A549 (cell line): ENCODE data around the gene SURF1. TPM values are rescaled to one million over a fixed set of nuclear protein-coding genes. Genes with fewer than 3 reads are reported as not detected.

Experiments used
- ATAC-seq, 2 experiments: fragments of 200-7000 bp in 1 of 2; fragments of >200 bp in 1 of 2; cut with Nextera tagmentation in 1 of 2; cut with Tn5 transposase in 1 of 2; 3 replicates each; pipeline versions ENCODE4 v1.8.0 to v1.9.1; 2018 to 2020; ENCODE audit warnings: mild to moderate bottlenecking in 1 of 2, moderate library complexity in 1 of 2
- CTCF ChIA-PET: fragments of 300-600 bp; sonication (Branson Sonifier 250); formaldehyde crosslinking; extraction: SDS; loops from one replicate; lab custom pipeline; 2021; ENCODE audit warnings: antibody characterized with exemption, inconsistent platforms; lab: Yijun Ruan, JAX
- POLR2A ChIA-PET: fragments of 350-600 bp; formaldehyde crosslinking; extraction: SDS; loops from one replicate; lab custom pipeline; 2021; ENCODE audit warnings: antibody characterized with exemption, inconsistent platforms; lab: Yijun Ruan, JAX
- DNase-seq, 2 experiments: peaks; one replicate each; pipeline versions ENCODE4 v3.0.0 to v3.0.0-alpha.2; 2011 to 2016; ENCODE audit warnings: low read depth in 1 of 2, low spot score in 1 of 2
- FAIRE-seq: peaks from 2 replicates; lab custom pipeline; 2011; peaks lifted over from hg19 to GRCh38; lab: Jason Lieb, UNC
- H3K27ac ChIP-seq, 2 experiments: fragments of >200 bp; sonication (Bioruptor Twin); formaldehyde crosslinking; 3 replicates each; pipeline ENCODE4 v1.5.1; 2016 to 2017
- H3K4me1 ChIP-seq: fragments of >200 bp; sonication (Bioruptor Twin); formaldehyde crosslinking; 3 replicates; pipeline ENCODE4 v1.6.1; 2016
- H3K4me2 ChIP-seq: fragments of >200 bp; sonication (Bioruptor Twin); formaldehyde crosslinking; 3 replicates; pipeline ENCODE4 v1.6.1; 2016
- H3K4me3 ChIP-seq: fragments of >200 bp; sonication (Bioruptor Twin); formaldehyde crosslinking; 3 replicates; pipeline ENCODE4 v1.5.1; 2016
- H3K9me3 ChIP-seq: fragments of >200 bp; sonication (Bioruptor Twin); formaldehyde crosslinking; 3 replicates; pipeline ENCODE4 v1.6.1; 2016
- BHLHE40 ChIP-seq: IDR thresholded peaks from 2 replicates; pipeline ENCODE4 v1.6.1; 2012; ENCODE audit warnings: low read depth, low read length, inconsistent platforms
- CBX2 ChIP-seq: fragments of 200-600 bp; sonication (generic); IDR thresholded peaks from 2 replicates; pipeline ENCODE4 v1.6.1; 2016; ENCODE audit warnings: low read depth, mild to moderate bottlenecking, borderline replicate concordance
- CEBPB ChIP-seq, 2 experiments: fragments of >200 bp in 1 of 2; sonication (Bioruptor Twin) in 1 of 2; formaldehyde crosslinking in 1 of 2; IDR thresholded peaks; 2 replicates each; pipeline ENCODE4 v1.6.1; 2012 to 2016
- CHD2 ChIP-seq: fragments of 150-350 bp; IDR thresholded peaks from 2 replicates; pipeline ENCODE4 v1.6.1; 2014; ENCODE audit warnings: low read length; ENCODE audit not compliant: partially characterized antibody
- CHD4 ChIP-seq: fragments of 200-600 bp; sonication (generic); IDR thresholded peaks from 2 replicates; pipeline ENCODE4 v1.6.1; 2016; ENCODE audit warnings: antibody characterized with exemption, mild to moderate bottlenecking, borderline replicate concordance
- EP300 ChIP-seq, 2 experiments: fragments of >200 bp; sonication (Bioruptor Twin); formaldehyde crosslinking; IDR thresholded peaks; 2 replicates in 1 of 2; 3 replicates in 1 of 2; pipeline ENCODE4 v1.6.1; 2016 to 2017
- ESRRA ChIP-seq: fragments of 150-350 bp; IDR thresholded peaks from 2 replicates; pipeline ENCODE4 v1.6.1; 2014; ENCODE audit warnings: mild to moderate bottlenecking, low read length, borderline replicate concordance
- FOSB ChIP-seq: fragments of 250-450 bp; sonication (Bioruptor Pico); IDR thresholded peaks from 2 replicates; pipeline ENCODE4 v1.5.0; 2020; ENCODE audit warnings: mild to moderate bottlenecking, moderate library complexity
- GATA3 ChIP-seq: IDR thresholded peaks from 2 replicates; pipeline ENCODE4 v1.6.1; 2012; ENCODE audit warnings: borderline replicate concordance
- HDAC2 ChIP-seq: fragments of 200-600 bp; sonication (generic); IDR thresholded peaks from 2 replicates; pipeline ENCODE4 v1.6.1; 2016
- HES2 ChIP-seq: fragments of >200 bp; sonication (Bioruptor Twin); formaldehyde crosslinking; IDR thresholded peaks from 2 replicates; pipeline ENCODE4 v1.6.1; 2016
- HOXA7 ChIP-seq: fragments of 250-450 bp; sonication (Bioruptor Pico); IDR thresholded peaks from 2 replicates; pipeline ENCODE4 v1.5.0; 2020; ENCODE audit warnings: mild to moderate bottlenecking, moderate library complexity
- HOXB13 ChIP-seq: fragments of 250-450 bp; sonication (Bioruptor Pico); IDR thresholded peaks from 2 replicates; pipeline ENCODE4 v1.5.0; 2020; ENCODE audit warnings: low read depth, mild to moderate bottlenecking, moderate library complexity
- HOXB5 ChIP-seq: fragments of 250-450 bp; sonication (Bioruptor Pico); IDR thresholded peaks from 2 replicates; pipeline ENCODE4 v1.5.0; 2020; ENCODE audit warnings: mild to moderate bottlenecking, moderate library complexity
- JUN ChIP-seq, 2 experiments: fragments of >200 bp; sonication (Bioruptor Twin); formaldehyde crosslinking; IDR thresholded peaks; 2 replicates in 1 of 2; 3 replicates in 1 of 2; pipeline ENCODE4 v1.6.1; 2016 to 2017
- JUNB ChIP-seq: fragments of >200 bp; sonication (Bioruptor Twin); formaldehyde crosslinking; IDR thresholded peaks from 2 replicates; pipeline ENCODE4 v1.6.1; 2016
- MAZ ChIP-seq: fragments of 150-350 bp; IDR thresholded peaks from 2 replicates; pipeline ENCODE4 v1.6.1; 2014; ENCODE audit warnings: antibody characterized with exemption, low read depth, low read length, borderline replicate concordance
- NFE2L2 ChIP-seq: fragments of 150-350 bp; conservative IDR thresholded peaks from 2 replicates; pipeline ENCODE4 v1.6.1; 2014; ENCODE audit warnings: low read length
- NPAS2 ChIP-seq: fragments of 250-450 bp; sonication (Bioruptor Pico); IDR thresholded peaks from 2 replicates; pipeline ENCODE4 v1.8.0; 2022; ENCODE audit warnings: mild to moderate bottlenecking, moderate library complexity, borderline replicate concordance
- PHF8 ChIP-seq: fragments of 200-600 bp; sonication (generic); IDR thresholded peaks from 2 replicates; pipeline ENCODE4 v1.6.1; 2016; ENCODE audit warnings: low read depth, mild to moderate bottlenecking, antibody characterized with exemption, moderate library complexity, borderline replicate concordance
- RAD21 ChIP-seq, 2 experiments: fragments of >200 bp in 1 of 2; sonication (Bioruptor Twin) in 1 of 2; formaldehyde crosslinking in 1 of 2; IDR thresholded peaks in 1 of 2; conservative IDR thresholded peaks in 1 of 2; 2 replicates in 1 of 2; 3 replicates in 1 of 2; pipeline ENCODE4 v1.6.1; 2012 to 2018; ENCODE audit warnings: inconsistent platforms in 1 of 2
- RARB ChIP-seq: fragments of 250-450 bp; sonication (Bioruptor Pico); IDR thresholded peaks from 2 replicates; pipeline ENCODE4 v1.8.0; 2021; ENCODE audit warnings: mild to moderate bottlenecking, moderate library complexity
- RCOR1 ChIP-seq: fragments of 150-350 bp; IDR thresholded peaks from 2 replicates; pipeline ENCODE4 v1.6.1; 2014; ENCODE audit warnings: antibody characterized with exemption, low read length, low read depth
- ZC3H11A ChIP-seq: fragments of 450-650 bp; IDR thresholded peaks from 2 replicates; pipeline ENCODE4 v1.6.1; 2014; ENCODE audit warnings: antibody characterized with exemption, mild to moderate bottlenecking
- ZFP36 ChIP-seq: fragments of 450-650 bp; IDR thresholded peaks from 2 replicates; pipeline ENCODE4 v1.6.1; 2014; ENCODE audit warnings: borderline replicate concordance; ENCODE audit not compliant: partially characterized antibody
- ZSCAN20 ChIP-seq: fragments of 250-450 bp; sonication (Bioruptor Pico); IDR thresholded peaks from 2 replicates; pipeline ENCODE4 v1.8.0; 2022; ENCODE audit warnings: mild to moderate bottlenecking, moderate library complexity
- WGBS: methylation state at CpG from one replicate; pipeline ENCODE4 v1.1.6; 2017; ENCODE audit errors: missing lambda C conversion rate; 5-methylcytosine and 5-hydroxymethylcytosine counted together
- polyA plus RNA-seq, 4 experiments: library from polyadenylated mRNA; depleted of rRNA in 3 of 4; stranded (reverse); fragments of >200 nt; fragmentation: RNase III in 1 of 4; extraction: RNeasy Plus Mini Kit Qiagen cat#74134 plus additional on column Dnase treatment in 1 of 4; gene quantifications; 2 replicates in 3 of 4; 3 replicates in 1 of 4; pipeline ENCODE4 v1.2.3, GENCODE V29; 2011 to 2017
- TF ChIP-seq, protein P1 (sequence below): fragments of 150-350 bp; IDR thresholded peaks from 2 replicates; pipeline ENCODE4 v1.6.1; 2014; ENCODE audit warnings: low read depth, mild to moderate bottlenecking, low read length

Gene SURF1
- polyA plus RNA-seq, 2 of the 4 experiments (the other 2 are of a cell fraction), result 28.6 to 47.5 TPM

DNA sequence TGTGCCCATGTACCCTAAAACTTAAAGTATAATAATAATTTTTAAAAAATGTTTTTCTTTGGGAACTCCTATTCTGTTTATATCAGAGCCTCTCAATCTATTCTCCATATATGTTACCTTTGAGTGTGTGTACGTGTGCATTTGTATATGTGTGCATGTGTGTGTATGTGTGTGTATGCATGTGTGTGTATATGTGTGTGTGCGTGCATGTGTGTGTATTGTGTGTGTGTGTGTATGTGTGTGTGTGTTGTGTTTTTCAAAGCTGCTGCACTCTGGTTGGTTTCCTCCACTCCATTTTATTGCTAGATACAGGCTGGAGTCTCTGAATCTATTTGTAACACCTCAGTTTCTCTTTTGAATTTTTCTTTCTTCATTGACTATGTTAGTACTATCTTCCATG lies 40.3 kb downstream of the SURF1 start:
- WGBS, result 4% methylated on average over 2 of the region's 2 CpGs
- DNase-seq, result no peak

GRCh38 chr9:133309608-133310007 lies 46.7 kb downstream of the SURF1 start:
- TF ChIP-seq EP300 (IDR thresholded peaks at IDR 0.05), result no peak
- TF ChIP-seq RARB (CRISPR knock-in tag), result no peak
- TF ChIP-seq PHF8, result no peak
- no peak for TF ChIP-seq FOSB (CRISPR knock-in tag)
- TF ChIP-seq CHD2, result no peak
- no peak for TF ChIP-seq HES2
- no peak for TF ChIP-seq ZSCAN20 (CRISPR knock-in tag)
- TF ChIP-seq ESRRA, result no peak
- no peak for TF ChIP-seq JUN (IDR thresholded peaks at IDR 0.05)
- no peak for TF ChIP-seq HOXB13 (CRISPR knock-in tag)
- no peak for TF ChIP-seq CHD4
- no peak for TF ChIP-seq JUNB
- TF ChIP-seq CEBPB (IDR thresholded peaks at IDR 0.05), result no peak
- TF ChIP-seq GATA3, result no peak
- TF ChIP-seq RCOR1, result no peak
- TF ChIP-seq BHLHE40, result no peak

More for the DNA sequence above, 40.3 kb downstream of the SURF1 start:
- no peak overlapping the region for H3K4me2 ChIP-seq
- ChIA-PET POLR2A (no interaction called here), CTCF (no interaction called here)
- H3K9me3 ChIP-seq, result no peaks in the 10 kb centered on the region
- TF ChIP-seq HOXB5 (no peak), RAD21 (conservative IDR thresholded peaks at IDR 0.05 in 1 of 2, IDR thresholded peaks at IDR 0.05 in 1 of 2) (no peak), NFE2L2 (no peak), HES2 (no peak), ZFP36 (no peak), HDAC2 (no peak), HOXB13 (CRISPR knock-in tag) (no peak), NPAS2 (no peak), GATA3 (no peak), ZC3H11A (no peak), CHD4 (no peak), CBX2 (no peak), MAZ (no peak), BHLHE40 (no peak), ZSCAN20 (CRISPR knock-in tag) (no peak), HOXA7 (CRISPR knock-in tag) (no peak), PHF8 (no peak)
- TF ChIP-seq, protein P1, sequence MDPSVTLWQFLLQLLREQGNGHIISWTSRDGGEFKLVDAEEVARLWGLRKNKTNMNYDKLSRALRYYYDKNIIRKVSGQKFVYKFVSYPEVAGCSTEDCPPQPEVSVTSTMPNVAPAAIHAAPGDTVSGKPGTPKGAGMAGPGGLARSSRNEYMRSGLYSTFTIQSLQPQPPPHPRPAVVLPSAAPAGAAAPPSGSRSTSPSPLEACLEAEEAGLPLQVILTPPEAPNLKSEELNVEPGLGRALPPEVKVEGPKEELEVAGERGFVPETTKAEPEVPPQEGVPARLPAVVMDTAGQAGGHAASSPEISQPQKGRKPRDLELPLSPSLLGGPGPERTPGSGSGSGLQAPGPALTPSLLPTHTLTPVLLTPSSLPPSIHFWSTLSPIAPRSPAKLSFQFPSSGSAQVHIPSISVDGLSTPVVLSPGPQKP, result no peak
- ATAC-seq (no peak), FAIRE-seq (no peak)
- H3K4me3 ChIP-seq, result no peak overlapping the region
- H3K27ac ChIP-seq, result no peak overlapping the region
- H3K4me1 ChIP-seq, result no peaks in the 10 kb centered on the region

More at GRCh38 chr9:133309608-133310007, 46.7 kb downstream of the SURF1 start:
- no peaks in the 10 kb centered on the region for H3K4me1 ChIP-seq
- ATAC-seq (no peak), FAIRE-seq (no peak), DNase-seq (no peak)
- CTCF ChIA-PET, result no interaction called here
- H3K27ac ChIP-seq, result no peak overlapping the region
- H3K4me2 ChIP-seq, result no peak overlapping the region
- peaks cover 10% of the 10 kb centered on the region; the same call in 2 of the 3 replicates for H3K9me3 ChIP-seq
- H3K4me3 ChIP-seq, result no peak overlapping the region
- WGBS, result 23% methylated on average over 6 of the region's 6 CpGs
- POLR2A ChIA-PET, result no interaction called here
